ENCODE data around the gene LHFPL4. TPM values are rescaled to one million over a fixed set of nuclear protein-coding genes. Genes with fewer than 3 reads are reported as not detected.

Gene LHFPL4
- total RNA-seq, 1 experiment from 2014 or later: 16.3 TPM

- Histone ChIP-seq H3K9ac (ENCODE audit: extremely low read depth, insufficient read length, low read length) (no peak overlapping the region), H3K18ac (ENCODE audit: insufficient read length, low read depth, low read length) (no peak overlapping the region), H2BK12ac (ENCODE audit: insufficient read length, low read depth, low read length) (no peak overlapping the region), H2BK20ac (ENCODE audit: low read depth, low read length, poor library complexity, severe bottlenecking) (no peak overlapping the region), H4K20me1 (ENCODE audit: control insufficient read depth, insufficient read depth, insufficient read length) (no peaks in the 10 kb centered on the region), H3K4me2 (ENCODE audit: insufficient read depth, insufficient read length, low read length) (no peak overlapping the region), H2BK5ac (ENCODE audit: insufficient read length, low read length) (no peak overlapping the region), H3K4me1 (ENCODE audit: insufficient read depth, low read length) (peaks cover 7% of the 10 kb centered on the region; the same call in 1 of the 2 replicates), H3K14ac (ENCODE audit: insufficient read depth, low read length) (no peak overlapping the region), H3K9me3 (ENCODE audit: control insufficient read depth, low read depth, low read length) (no peaks in the 10 kb centered on the region), H3K27me3 (ENCODE audit: insufficient read depth, low read length) (no peaks in the 10 kb centered on the region), H4K8ac (replicated peaks; ENCODE audit: insufficient read length, low read depth, low read length) (no peak overlapping the region), H4K91ac (ENCODE audit: insufficient read length, low read depth, low read length) (no peak overlapping the region), H3K27ac (ENCODE audit: insufficient read length, low read depth, low read length) (no peak overlapping the region), H3K79me1 (ENCODE audit: insufficient read depth, low read depth, low read length, poor library complexity, severe bottlenecking) (no peaks in the 10 kb centered on the region), H3K23ac (ENCODE audit: insufficient read length, low read depth, low read length) (no peak overlapping the region), H3K56ac (ENCODE audit: insufficient read length, low read depth, low read length) (no peak overlapping the region), H2AFZ (ENCODE audit: low read length) (no peak overlapping the region), H3K23me2 (ENCODE audit: insufficient read length, low read depth, low read length, poor library complexity, severe bottlenecking) (peaks cover 14% of the 10 kb centered on the region), H2BK15ac (ENCODE audit: low read depth, low read length) (no peak overlapping the region), H2AK5ac (ENCODE audit: insufficient read length, low read length) (no peak overlapping the region), H3K4ac (ENCODE audit: low read depth, low read length) (no peak overlapping the region), H3T11ph (ENCODE audit: low read length) (no peak overlapping the region), H3K79me2 (ENCODE audit: insufficient read depth, low read length) (no peaks in the 10 kb centered on the region), H2BK120ac (ENCODE audit: low read depth, low read length, poor library complexity, severe bottlenecking) (no peak overlapping the region), H4K5ac (ENCODE audit: insufficient read length, low read depth, low read length) (no peak overlapping the region)
- Mint-ChIP-seq H3K4me1 (peaks cover 26 to 27% of the 10 kb centered on the region in 2 experiments), H3K36me3 (ENCODE audit: insufficient read depth in 1 of 3, low read depth in 3 of 3) (peaks cover 15 to 24% (median 23%) of the 10 kb centered on the region in 3 experiments; a peak in 6 of 7 replicates), H3K27ac (no peak overlapping the region; a peak in 1 of 7 replicates), H3K9me3 (no peaks in the 10 kb centered on the region), H3K4me3 (0 out of 5 replicates have a peak overlapping the region, but pooled peaks of 1 of the 2 experiments have one; percentile 1), H3K27me3 (ENCODE audit: low read depth) (peaks cover 7% of the 10 kb centered on the region)
- no CpG with 5 or more reads among the region's 2 CpGs for WGBS (ENCODE audit: extremely low coverage, insufficient read length, low lambda C conversion rate)
- TF ChIP-seq CTCF (conservative IDR thresholded peaks at IDR 0.05): no peak
- no peak for DNase-seq
Measured at GRCh38 chr3:9549600-9549999, 4.0 kb downstream of the LHFPL4 start.

Data from H9 (cell line).